Astrocyte (in vitro differentiated cells and primary cell): Measurements from ENCODE around the gene TBKBP1. TPM values are rescaled to one million over a fixed set of nuclear protein-coding genes. Genes with fewer than 3 reads are reported as not detected.

Source experiments
- DNase-seq: peaks from one replicate; pipeline ENCODE4 v3.0.0-alpha.2; 2010; ENCODE audit warnings: low read depth
- FAIRE-seq: peaks from 2 replicates; lab custom pipeline; 2011; peaks lifted over from hg19 to GRCh38; lab: Jason Lieb, UNC
- H2AFZ ChIP-seq: 2 replicates; pipeline ENCODE4 v1.6.0; 2012; ENCODE audit warnings: low read depth, low read length, inconsistent platforms
- H3K27ac ChIP-seq: 2 replicates; pipeline ENCODE4 v1.5.1; 2011; ENCODE audit warnings: low read depth, low read length, inconsistent platforms
- H3K27me3 ChIP-seq: 2 replicates; pipeline ENCODE4 v1.6.0; 2011; ENCODE audit warnings: low read length, inconsistent platforms; ENCODE audit not compliant: insufficient read depth
- H3K36me3 ChIP-seq: 2 replicates; pipeline ENCODE4 v1.5.1; 2011; ENCODE audit warnings: low read length, inconsistent platforms; ENCODE audit not compliant: insufficient read depth
- H3K4me1 ChIP-seq: 2 replicates; pipeline ENCODE4 v1.5.1; 2011; ENCODE audit warnings: low read length, inconsistent platforms; ENCODE audit not compliant: insufficient read depth
- H3K4me2 ChIP-seq: 2 replicates; pipeline ENCODE4 v1.6.0; 2012; ENCODE audit warnings: low read length, inconsistent platforms
- H3K4me3 ChIP-seq: 2 replicates; pipeline ENCODE4 v1.5.1; 2011; ENCODE audit warnings: low read depth, mild to moderate bottlenecking, low read length, inconsistent platforms; ENCODE audit not compliant: insufficient read depth
- H3K79me2 ChIP-seq: 2 replicates; pipeline ENCODE4 v1.6.0; 2012; ENCODE audit warnings: mild to moderate bottlenecking, low read length, inconsistent platforms; ENCODE audit not compliant: insufficient read depth
- H3K9ac ChIP-seq: 2 replicates; pipeline ENCODE4 v1.6.0; 2012; ENCODE audit warnings: mild to moderate bottlenecking, low read length, inconsistent platforms
- H3K9me3 ChIP-seq: 2 replicates; pipeline ENCODE4 v1.5.1; 2012; ENCODE audit warnings: low read depth, mild to moderate bottlenecking, low read length, inconsistent platforms; ENCODE audit not compliant: insufficient read depth
- H4K20me1 ChIP-seq: 2 replicates; pipeline ENCODE4 v1.6.0; 2012; ENCODE audit warnings: low read length, inconsistent platforms; ENCODE audit not compliant: insufficient read depth
- H3K27ac Mint-ChIP-seq: one replicate; pipeline ENCODE4 v1.8.0; 2021; ENCODE audit warnings: mild to moderate bottlenecking, mixed read lengths; ENCODE audit not compliant: unreplicated experiment
- H3K27me3 Mint-ChIP-seq: one replicate; pipeline ENCODE4 v1.8.0; 2021; ENCODE audit warnings: low read depth, mixed read lengths; ENCODE audit not compliant: unreplicated experiment
- H3K36me3 Mint-ChIP-seq: one replicate; pipeline ENCODE4 v1.8.0; 2021; ENCODE audit warnings: low read depth, mixed read lengths; ENCODE audit not compliant: unreplicated experiment
- H3K4me1 Mint-ChIP-seq: one replicate; pipeline ENCODE4 v1.8.0; 2021; ENCODE audit warnings: low read depth, mixed read lengths; ENCODE audit not compliant: unreplicated experiment
- H3K4me3 Mint-ChIP-seq: one replicate; pipeline ENCODE4 v1.8.0; 2021; ENCODE audit warnings: mild to moderate bottlenecking, moderate library complexity, mixed read lengths; ENCODE audit not compliant: unreplicated experiment
- H3K9me3 Mint-ChIP-seq: one replicate; pipeline ENCODE4 v1.8.0; 2021; ENCODE audit warnings: mild to moderate bottlenecking, mixed read lengths; ENCODE audit not compliant: unreplicated experiment
- CTCF ChIP-seq: IDR thresholded peaks from 2 replicates; pipeline ENCODE4 v1.5.1; 2011; ENCODE audit warnings: low read depth, mild to moderate bottlenecking, inconsistent platforms, low read length, moderate library complexity; ENCODE audit not compliant: insufficient read depth
- EZH2 ChIP-seq: IDR thresholded peaks from 2 replicates; pipeline ENCODE4 v1.6.1; 2012; ENCODE audit warnings: mild to moderate bottlenecking, low read length, inconsistent platforms; ENCODE audit not compliant: insufficient read depth
- total RNA-seq: library from RNA; stranded (reverse); gene quantifications from 2 replicates; pipeline ENCODE4 v1.2.1, GENCODE V29; 2021

Gene TBKBP1
- total RNA-seq, 1 donor from 2014 or later = 26.7 TPM

GRCh38 chr17:47735536-47736011 is 41.6 kb downstream of the TBKBP1 start:
- Histone ChIP-seq H3K36me3 (no peaks in the 10 kb centered on the region), H2AFZ (no peak overlapping the region), H3K27ac (no peak overlapping the region), H3K79me2 (no peaks in the 10 kb centered on the region), H3K4me1 (no peaks in the 10 kb centered on the region), H4K20me1 (peaks cover 8% of the 10 kb centered on the region), H3K27me3 (peaks cover 60% of the 10 kb centered on the region), H3K4me3 (no peak overlapping the region), H3K4me2 (no peak overlapping the region), H3K9me3 (no peaks in the 10 kb centered on the region), H3K9ac (no peak overlapping the region)
- TF ChIP-seq CTCF (no peak), EZH2 (no peak)
- Mint-ChIP-seq H3K4me1 (no peaks in the 10 kb centered on the region), H3K27ac (no peak overlapping the region), H3K4me3 (no peak overlapping the region), H3K36me3 (peaks cover 2% of the 10 kb centered on the region), H3K9me3 (peaks cover 3% of the 10 kb centered on the region), H3K27me3 (peaks cover 68% of the 10 kb centered on the region)
- DNase-seq (no peak), FAIRE-seq (no peak)

GRCh38 chr17:47736501-47737495 is 42.8 kb downstream of the TBKBP1 start:
- Histone ChIP-seq H3K36me3 (no peaks in the 10 kb centered on the region), H3K4me1 (no peaks in the 10 kb centered on the region), H3K79me2 (no peaks in the 10 kb centered on the region), H3K4me3 (no peak overlapping the region), H3K27me3 (peaks cover 54% of the 10 kb centered on the region), H4K20me1 (peaks cover 8% of the 10 kb centered on the region), H3K4me2 (no peak overlapping the region), H3K9ac (no peak overlapping the region), H3K9me3 (no peaks in the 10 kb centered on the region), H2AFZ (no peak overlapping the region), H3K27ac (no peak overlapping the region)
- no peaks in the 10 kb centered on the region for H3K4me1 Mint-ChIP-seq
- peaks cover 68% of the 10 kb centered on the region for H3K27me3 Mint-ChIP-seq
- no peak for FAIRE-seq
- TF ChIP-seq EZH2 (no peak), CTCF (no peak)
- no peak overlapping the region for H3K27ac Mint-ChIP-seq
- H3K36me3 Mint-ChIP-seq = peaks cover 2% of the 10 kb centered on the region
- H3K9me3 Mint-ChIP-seq = peaks cover 9% of the 10 kb centered on the region
- H3K4me3 Mint-ChIP-seq = no peak overlapping the region
- DNase-seq = no peak

GRCh38 chr17:47738178-47738577 is 44.2 kb downstream of the TBKBP1 start:
- peaks cover 57% of the 10 kb centered on the region for H3K27me3 Mint-ChIP-seq
- peaks cover 3% of the 10 kb centered on the region for H4K20me1 ChIP-seq
- FAIRE-seq = no peak

More at GRCh38 chr17:47738178-47738577, 44.2 kb downstream of the TBKBP1 start:
- no peaks in the 10 kb centered on the region for H3K36me3 ChIP-seq
- peaks cover 45% of the 10 kb centered on the region for H3K27me3 ChIP-seq
- Mint-ChIP-seq H3K36me3 (peaks cover 2% of the 10 kb centered on the region), H3K9me3 (peaks cover 9% of the 10 kb centered on the region), H3K27ac (no peak overlapping the region), H3K4me1 (no peaks in the 10 kb centered on the region), H3K4me3 (no peak overlapping the region)
- no peak overlapping the region for H2AFZ ChIP-seq
- H3K9me3 ChIP-seq = no peaks in the 10 kb centered on the region
- H3K4me1 ChIP-seq = no peaks in the 10 kb centered on the region
- no peaks in the 10 kb centered on the region for H3K79me2 ChIP-seq
- H3K9ac ChIP-seq = no peak overlapping the region
- TF ChIP-seq CTCF (no peak), EZH2 (no peak)
- no peak for DNase-seq
- H3K27ac ChIP-seq = no peak overlapping the region
- H3K4me3 ChIP-seq = no peak overlapping the region
- H3K4me2 ChIP-seq = no peak overlapping the region
